HG02885 (cell line): ENCODE data around the gene SLC2A4RG.
"Not testable (repeated sequence)": the region's sequence is repeated elsewhere in the genome, so short reads cannot be mapped to it uniquely, and the experiment has no call there.

Source experiments
- ATAC-seq: cut with Tn5 transposase; IDR thresholded peaks from one replicate; pipeline ENCODE4 v1.9.1; 2021; ENCODE audit warnings: mild to moderate bottlenecking; ENCODE audit not compliant: unreplicated experiment, poor library complexity

The SLC2A4RG gene

GRCh38 chr20:63709149-63709527, 30.4 kb upstream of the SLC2A4RG start:
- ATAC-seq = no peak

DNA sequence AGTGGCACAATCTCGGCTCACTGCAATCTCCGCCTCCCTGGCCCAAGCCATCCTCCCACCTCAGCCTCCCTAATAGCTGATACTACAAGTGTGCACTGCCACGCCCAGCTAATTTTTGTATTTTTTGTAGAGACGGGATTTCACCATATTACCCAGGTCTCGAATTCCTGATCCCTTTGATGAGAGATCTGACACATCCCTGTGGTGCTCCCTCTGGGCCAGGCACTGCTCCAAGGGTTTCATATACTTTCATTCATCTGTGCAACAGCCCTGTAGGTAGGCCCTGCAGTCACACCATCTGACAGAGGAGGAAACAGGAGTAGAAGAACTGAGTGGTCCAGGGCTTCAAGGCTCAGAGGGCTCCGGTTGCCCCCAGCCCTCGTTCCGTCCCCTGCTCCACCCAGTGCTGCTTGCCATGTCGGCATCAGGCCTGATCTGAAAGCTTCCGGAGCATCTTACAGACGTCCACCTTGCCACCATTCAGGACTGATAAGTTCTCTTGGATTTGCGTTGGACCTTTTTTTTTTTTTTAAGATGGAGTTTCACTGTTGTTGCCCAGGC, 28.4 kb upstream of the SLC2A4RG start:
- no peak for ATAC-seq

DNA sequence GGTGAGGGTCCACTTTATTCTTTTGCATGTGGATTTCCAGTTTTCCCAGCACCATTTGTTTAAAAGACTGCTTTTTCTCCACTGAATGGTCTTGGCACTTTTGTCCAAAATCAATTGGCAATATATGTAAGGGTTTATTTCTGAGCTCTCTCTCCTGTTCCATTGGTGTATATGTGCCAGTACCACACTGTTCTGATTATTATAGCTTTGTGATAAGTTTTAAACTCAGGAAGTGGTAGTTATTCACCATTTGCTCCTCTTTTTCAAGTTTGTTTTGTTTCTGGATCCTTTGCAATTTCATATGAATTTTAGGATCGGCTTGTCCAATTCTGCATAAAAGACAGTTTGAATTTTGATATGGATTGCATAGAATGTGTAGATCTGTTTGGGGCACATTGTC, 27.4 kb upstream of the SLC2A4RG start:
- no peak for ATAC-seq

DNA sequence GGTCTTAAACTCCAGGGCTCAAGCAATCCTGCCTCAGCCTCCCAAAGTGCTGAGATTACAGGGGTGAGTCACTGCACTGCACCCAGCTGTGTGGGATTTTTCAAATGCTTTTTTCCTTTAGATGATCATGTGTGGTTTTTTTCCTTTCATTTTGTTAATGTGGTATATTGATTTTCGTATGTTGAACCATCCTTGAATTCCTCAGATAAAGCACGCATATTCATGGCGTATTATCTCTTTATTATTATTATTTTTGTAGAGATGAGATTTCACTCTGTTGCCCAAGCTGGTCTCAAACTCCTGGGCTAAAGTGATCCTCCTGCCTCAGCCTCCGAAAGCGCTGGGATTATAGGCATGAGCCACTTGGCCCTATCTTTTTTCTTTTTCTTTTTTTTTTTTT, 24.7 kb upstream of the SLC2A4RG start:
- ATAC-seq = no peak

GRCh38 chr20:63718996-63719395, 20.6 kb upstream of the SLC2A4RG start:
- no peak for ATAC-seq

DNA sequence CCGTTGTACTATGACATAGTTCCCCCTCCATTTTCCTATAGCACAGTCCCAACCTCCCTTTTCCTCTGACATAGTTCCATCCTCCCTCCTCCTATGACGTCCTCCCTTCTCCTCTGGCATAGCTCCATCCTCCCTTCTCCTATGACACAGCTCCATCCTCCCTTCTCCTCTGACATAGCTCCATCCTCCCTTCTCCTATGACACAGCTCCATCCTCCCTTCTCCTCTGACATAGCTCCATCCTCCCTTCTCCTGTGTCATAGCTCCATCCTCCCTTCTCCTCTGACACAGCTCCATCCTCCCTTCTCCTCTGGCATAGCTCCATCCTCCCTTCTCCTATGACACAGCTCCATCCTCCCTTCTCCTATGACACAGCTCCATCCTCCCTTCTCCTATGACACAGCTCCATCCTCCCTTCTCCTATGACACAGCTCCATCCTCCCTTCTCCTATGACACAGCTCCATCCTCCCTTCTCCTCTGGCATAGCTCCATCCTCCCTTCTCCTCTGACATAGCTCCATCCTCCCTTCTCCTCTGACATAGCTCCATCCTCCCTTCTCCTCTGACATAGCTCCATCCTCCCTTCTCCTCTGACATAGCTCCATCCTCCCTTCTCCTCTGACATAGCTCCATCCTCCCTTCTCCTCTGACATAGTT, 16.5 kb upstream of the SLC2A4RG start:
- not testable (repeated sequence) for ATAC-seq

DNA sequence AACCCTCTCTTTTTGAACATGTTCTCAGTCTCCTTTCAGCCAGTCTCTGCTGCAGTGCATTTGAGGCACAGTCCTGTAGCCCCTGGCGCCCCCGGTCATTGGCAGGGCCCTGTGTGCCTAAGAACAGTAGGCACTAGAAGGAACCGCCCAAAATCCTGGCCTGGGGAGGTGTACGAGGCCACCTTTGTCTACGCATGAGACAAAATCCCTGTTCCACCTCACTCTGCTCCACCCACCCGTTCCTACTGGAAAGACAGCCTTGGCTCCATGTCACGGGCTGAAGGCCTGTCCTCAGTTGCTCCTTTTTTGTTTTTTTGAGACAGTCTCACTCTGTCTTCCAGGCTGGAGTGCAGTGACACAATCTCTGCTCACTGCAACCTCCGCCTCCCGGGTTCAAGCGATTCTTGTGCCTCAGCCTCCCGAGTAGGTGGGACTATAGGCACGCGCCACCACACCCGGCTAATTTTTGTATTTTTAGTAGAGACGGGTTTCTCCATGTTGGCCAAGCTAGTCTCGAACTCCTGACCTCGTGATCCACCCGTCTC, 9.3 kb upstream of the SLC2A4RG start:
- ATAC-seq = not testable (repeated sequence)

DNA sequence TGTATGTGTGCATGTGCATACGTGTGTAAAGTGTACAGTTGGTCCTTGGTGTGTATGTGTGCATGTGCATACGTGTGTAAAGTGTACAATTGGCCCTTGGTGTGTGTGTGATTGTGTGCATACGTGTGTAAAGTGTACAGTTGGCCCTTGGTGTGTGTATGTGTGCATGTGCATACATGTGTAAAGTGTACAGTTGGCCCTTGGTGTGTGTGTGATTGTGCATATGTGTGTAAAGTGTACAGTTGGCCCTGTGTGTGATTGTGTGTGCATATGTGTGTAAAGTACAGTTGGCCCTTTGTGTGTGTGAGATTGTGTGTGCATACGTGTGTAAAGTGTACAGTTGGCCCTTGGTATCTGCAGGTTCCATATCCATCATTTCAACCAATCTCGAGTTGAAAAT, 8.2 kb upstream of the SLC2A4RG start:
- no peak for ATAC-seq

- no peak for ATAC-seq
Observed at GRCh38 chr20:63732118-63733095, 7.2 kb upstream of the SLC2A4RG start.

- ATAC-seq = no peak
Observed at GRCh38 chr20:63733117-63733516, 6.5 kb upstream of the SLC2A4RG start.

DNA sequence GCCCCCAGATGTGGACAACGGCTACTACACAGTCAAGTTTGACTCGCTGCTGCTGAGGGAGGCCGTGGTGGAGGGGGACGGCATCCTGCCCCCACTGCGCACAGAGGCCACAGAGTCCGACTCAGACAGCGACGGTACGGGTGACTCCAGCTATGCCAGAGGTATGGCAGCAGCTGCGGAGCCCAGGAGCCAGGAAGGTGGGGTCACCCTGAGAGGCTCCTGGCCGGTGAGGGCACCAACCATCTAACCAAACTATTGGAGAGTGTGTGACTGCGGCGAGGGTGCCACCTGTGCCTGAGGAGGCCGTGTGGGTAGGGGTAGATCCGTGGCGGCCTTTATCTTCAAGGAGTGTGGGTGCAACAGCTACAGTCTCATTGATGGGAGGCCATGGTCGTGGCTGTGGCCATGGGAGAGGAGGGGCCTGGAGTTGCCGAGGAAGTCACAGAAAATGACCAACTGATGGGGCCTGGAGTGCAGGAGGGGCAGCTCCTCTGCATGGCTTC, 5.9 kb upstream of the SLC2A4RG start:
- no peak for ATAC-seq

DNA sequence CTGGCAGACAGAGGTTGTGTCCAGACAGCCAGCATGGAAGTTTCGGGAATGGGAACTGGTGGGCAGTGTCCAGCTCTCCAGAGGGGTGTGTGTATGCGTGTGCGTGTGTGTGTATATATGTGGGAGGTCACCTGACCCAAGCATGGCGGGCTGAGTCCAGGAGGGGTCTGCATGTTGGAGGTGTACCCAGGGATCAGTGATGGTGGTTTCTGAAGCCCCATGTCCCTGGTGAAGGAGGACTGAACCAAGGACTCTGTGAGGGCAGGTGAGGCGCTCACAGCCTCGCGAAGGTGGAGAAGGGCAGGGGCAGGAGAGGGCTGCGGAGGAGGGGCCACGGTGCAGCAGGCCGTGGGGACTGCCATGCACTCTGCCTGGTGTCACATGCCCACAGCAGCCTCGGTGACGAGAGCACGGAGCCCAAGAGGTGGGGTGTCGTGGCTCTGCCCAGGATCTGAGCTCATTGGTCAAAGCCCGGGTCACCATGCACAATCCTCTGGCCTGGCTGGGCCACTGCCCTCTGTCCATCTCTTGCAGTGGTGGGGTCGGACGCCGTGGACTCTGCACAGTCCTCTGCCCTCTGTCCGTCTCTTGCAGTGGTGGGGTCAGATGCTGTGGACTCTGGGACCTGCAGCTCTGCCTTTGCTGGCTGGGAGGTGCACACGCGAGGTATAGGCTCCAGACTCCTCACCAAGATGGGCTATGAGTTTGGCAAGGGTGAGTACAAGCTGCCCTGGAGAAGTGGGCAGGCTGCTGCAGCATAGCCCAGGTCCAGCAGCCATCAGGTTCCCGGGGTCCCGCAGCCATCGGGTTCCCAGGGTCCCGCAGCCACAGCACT, 5.2 kb upstream of the SLC2A4RG start:
- no peak for ATAC-seq

- ATAC-seq = no peak
Observed at GRCh38 chr20:63734946-63735858, 4.4 kb upstream of the SLC2A4RG start.

DNA sequence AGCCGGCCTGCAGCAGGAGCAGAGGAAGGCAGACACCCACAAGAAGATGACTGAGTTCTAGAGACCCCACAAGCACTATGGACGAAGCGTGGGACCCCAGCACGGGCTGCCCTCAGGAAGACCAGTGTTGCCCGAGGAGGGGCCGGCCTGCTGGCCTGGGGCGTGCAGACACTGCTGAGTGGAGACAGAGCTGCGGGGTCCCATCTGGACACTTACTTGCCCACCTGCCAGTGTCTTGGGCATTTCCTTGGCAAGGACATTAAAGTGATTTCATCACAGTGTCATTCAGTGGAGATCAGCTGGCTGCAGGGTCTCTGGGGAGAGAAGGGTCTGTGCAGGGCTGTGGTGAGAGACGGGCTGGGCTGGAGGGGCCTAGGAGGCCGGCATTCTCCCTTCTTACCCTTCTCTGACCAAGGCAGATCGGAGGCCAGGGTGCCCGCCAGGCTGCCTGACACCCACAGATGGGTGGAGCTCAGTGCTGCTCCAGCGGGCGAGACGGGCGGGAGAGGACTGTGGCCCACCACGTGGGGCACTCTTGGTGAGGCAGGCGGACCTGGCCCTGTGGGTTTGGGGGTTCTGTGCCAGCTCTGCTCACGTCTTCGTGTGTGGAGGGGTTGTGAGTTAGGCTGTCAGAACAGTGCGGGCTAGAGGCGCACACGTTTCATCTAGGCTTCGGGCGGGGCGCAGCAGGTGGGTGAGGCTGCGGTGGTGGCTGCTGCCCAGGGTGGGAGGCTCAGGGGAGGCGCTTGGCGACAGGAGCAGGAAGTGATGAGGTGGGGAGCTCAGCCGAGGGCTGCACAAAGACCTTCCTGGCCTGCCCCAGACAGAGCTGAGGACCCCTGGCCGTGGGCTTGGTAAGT, 3.5 kb upstream of the SLC2A4RG start, which contains the start of gene LIME1:
LIME1 (plus strand) TSS at position 806 of the 860 bp plus-strand sequence. CDS start 886 bp downstream, outside the sequence.
- ATAC-seq = no peak

- no peak for ATAC-seq
Observed at GRCh38 chr20:63736893-63737694, 2.5 kb upstream of the SLC2A4RG start.

- no peak for ATAC-seq
Observed at GRCh38 chr20:63737695-63737944, 2.0 kb upstream of the SLC2A4RG start.

DNA sequence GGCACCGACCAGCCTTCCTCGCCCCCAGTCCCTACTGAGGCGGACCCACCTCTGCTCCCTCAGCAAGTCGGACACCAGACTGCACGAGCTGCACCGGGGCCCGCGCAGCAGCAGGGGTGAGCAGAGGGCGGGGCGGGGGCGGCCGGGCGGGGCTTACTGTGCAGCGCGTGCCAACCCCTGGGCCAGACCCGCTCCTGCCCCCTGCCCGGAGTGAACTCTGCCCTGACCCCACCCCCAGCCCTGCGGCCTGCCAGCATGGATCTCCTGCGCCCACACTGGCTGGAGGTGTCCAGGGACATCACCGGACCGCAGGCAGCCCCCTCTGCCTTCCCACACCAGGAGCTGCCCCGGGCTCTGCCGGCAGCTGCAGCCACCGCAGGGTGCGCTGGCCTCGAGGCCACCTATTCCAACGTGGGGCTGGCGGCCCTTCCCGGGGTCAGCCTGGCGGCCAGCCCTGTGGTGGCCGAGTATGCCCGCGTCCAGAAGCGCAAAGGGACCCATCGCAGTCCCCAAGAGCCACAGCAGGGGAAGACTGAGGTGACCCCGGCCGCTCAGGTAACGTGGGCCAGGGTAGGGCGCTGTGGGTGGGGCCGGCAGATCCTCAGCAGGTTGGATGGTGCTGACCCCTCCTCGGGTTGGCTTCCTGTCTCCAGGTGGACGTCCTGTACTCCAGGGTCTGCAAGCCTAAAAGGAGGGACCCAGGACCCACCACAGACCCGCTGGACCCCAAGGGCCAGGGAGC, 1.5 kb upstream of the SLC2A4RG start:
- ATAC-seq = no peak
